NCI-H524 treated with DMSO at 0.1 percent for 48 hours (cell line): Measurements from ENCODE around the gene EFCAB6.

Experiments
- DNase-seq: peaks from one replicate; lab custom pipeline; 2025; lab: John Stamatoyannopoulos, UW

Gene EFCAB6

GRCh38 chr22:43828998-43829782 is 17.1 kb upstream of the EFCAB6 start:
- peak; percentile 5 for DNase-seq

DNA sequence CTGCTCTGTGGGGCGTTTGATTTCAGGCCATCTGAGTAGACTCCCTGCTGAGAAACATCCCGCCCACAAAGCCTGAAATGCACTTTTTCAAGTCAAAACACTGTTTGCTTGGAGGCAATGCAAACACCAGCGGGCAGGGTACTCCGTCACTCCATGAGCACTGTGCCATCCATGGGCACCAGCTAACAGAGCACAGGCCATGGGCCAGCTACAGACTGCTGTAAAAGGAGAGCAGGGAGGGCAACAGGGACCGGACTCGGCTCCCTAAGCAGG is 16.6 kb upstream of the EFCAB6 start:
- DNase-seq = no peak

DNA sequence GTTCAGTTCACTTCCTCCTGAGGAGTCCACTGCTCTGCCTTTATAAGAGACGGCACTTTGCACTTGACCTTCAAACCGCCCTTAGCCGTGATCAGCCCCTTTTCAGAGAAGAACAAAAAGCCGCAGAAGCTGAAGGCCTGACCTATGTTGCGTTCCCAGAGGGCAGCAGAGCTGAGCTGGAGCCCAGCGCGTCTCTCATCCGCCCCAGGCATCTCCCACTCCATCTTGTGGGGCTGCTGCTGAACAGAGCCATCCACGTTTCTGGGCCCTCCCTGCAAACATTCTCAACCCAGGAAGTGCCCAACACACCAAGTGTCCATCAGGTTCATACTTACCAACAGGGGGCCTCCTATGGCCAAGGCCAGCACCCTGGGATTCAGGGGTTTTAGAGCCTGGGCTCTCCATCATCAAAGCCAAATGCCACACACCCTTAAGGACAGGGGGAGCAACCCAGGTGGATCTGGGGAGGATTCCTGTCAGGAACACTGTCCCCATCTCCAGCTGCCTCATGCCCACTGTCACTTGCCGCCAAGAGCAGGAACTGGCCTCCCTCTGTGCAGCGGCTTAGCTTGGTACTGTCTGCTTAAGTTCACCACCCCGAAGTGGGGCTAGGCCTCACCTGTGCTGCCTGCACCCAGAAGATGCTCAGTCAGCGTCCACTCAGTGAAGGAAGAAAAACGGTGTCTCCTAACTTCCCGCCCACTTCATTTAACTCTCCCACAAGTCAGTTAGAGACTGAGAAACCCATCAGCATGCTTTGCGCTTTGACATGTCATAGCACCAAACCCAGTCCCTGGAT is 16.0 kb upstream of the EFCAB6 start:
- DNase-seq = no peak

GRCh38 chr22:43827003-43827735 is 15.1 kb upstream of the EFCAB6 start:
- DNase-seq = no peak

DNA sequence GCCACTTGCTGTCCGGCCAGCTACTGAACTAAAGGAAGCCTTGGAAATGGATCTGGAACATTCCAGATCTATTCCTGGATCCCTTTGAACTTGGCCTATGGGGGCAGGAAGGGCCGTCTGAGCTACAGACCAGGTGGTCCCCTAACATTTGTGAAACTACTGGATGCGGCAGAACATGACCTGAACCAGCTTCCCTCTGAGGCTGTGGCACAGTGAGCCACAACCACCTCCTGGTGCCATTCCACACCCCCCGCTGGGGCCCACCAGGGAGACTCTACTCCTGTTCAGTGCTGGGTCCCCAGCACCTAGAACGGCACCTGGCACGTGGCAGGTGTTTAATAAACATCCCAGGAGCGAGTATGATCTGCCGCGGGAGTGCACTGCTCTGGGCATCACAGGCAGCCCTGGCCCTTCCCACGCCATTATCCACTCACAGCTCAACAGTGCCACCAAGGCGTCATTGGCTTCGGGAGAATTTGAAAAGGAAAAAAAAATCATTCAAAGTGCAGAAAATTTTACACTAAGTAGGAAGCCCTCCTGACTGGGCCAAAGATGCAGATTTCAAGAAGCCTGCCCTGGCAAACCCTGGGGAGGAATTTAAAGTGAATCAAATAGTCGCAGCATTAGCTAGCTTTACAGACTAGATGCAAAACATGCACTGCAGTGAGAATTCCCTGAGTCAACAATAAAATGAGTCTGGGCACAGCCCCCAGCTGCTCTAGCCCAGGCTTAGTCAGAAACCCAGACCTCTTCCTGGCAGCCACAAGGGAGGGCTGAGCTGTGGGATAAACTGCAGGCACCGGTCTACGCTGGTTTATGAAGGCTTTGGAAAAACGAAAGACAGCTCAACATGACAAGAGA is 14.3 kb upstream of the EFCAB6 start:
- DNase-seq = no peak

- DNase-seq = no peak
These were observed 13.5 kb upstream of the EFCAB6 start for GRCh38 chr22:43825651-43826050.

DNA sequence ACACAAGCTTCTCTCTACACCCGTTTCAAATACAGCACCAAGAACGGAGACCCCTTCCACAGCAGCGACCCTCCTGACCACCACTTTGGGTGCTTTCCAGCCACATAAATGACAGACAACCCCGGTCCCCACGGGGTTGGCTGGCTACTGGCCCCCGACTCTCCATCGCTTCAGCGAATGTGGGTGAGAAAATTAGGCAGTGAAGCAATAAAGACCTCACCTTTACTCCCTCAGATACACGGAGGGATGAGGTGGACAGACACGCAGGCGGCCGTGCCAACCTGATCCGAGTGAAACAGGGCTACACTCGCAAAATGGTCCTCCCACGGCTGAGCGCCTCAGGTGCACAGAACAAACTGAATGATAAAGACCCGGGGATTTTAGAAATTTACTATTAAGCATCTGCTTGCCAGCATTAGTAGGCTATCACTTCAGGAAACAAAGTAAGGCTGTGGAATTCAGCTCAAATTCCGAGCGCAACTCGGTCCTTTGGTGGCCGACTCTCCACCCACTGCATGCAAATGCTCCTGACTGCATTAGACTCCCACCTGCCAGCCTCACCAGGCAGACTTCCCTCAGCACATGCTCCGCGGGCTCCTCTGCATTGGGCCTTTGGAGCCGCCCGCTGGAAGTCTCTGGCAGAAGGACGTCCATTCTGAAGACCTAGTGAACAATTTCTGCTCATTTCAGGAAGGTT is 12.8 kb upstream of the EFCAB6 start:
- DNase-seq = no peak

- no peak for DNase-seq
These were observed 12.0 kb upstream of the EFCAB6 start for GRCh38 chr22:43823911-43824665.

DNA sequence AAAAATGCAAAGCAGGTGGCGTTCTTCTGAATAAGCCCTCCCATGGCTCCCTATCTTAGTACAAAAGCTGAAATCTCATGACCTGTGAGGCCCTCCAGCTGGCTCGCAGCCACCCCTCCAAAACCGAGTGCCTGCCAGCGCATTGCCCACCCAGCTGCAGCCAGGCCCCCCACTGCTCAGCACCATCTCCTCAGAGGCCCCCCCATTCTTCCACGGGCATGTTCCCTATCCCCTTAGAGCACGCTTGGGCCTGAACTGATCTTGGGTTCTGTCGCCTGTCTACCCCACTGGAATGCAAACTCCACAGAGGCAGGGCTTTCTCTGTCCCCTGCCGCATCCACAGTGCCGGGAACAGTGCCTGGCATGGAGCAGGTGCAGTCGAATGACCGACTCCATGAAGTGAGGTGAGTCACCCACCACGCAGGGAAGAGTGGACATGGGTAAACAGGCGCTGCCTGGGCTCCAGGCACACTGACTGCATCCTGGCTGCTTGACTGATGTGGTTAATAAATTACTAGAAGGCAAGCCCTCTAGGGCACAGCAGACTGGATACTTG is 11.3 kb upstream of the EFCAB6 start:
- no peak for DNase-seq

GRCh38 chr22:43821606-43822425 is 9.7 kb upstream of the EFCAB6 start:
- DNase-seq = no peak

- no peak for DNase-seq
These were observed 8.7 kb upstream of the EFCAB6 start for GRCh38 chr22:43820651-43821305.

DNA sequence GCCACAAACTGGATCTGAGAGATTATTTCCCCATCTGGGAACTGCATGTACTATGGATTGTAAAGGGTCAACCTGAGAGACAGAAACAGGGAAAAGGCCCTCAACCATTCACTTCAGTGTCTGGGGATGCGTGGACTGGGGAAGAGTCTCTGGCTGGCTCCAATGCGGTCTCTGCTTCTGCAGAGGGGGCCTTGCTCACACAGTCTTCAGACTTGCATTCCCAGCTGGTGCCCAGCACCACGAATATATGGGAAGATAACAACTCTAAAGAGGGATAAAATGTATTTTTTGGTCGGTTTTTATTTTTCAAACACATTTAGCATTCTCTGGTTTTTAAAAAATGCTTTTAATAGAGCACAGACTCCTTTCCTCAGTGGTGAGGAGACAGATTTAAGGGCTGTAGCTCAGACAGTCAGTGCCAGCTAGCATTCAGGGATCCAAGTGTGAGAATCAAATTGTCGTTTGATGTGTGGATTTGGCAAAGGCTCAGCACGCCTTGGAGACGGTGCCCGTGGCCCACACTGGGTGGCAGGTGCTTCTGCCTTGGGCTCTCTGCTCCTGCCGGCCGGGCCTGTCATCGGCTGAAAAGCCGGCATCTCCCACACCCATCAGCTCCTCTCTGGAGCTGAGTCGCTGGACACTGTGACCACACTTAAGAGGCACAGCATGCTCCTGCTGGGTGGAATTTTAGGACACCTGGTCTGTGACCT is 8.0 kb upstream of the EFCAB6 start:
- no peak for DNase-seq

- no peak for DNase-seq
These were observed 7.4 kb upstream of the EFCAB6 start for GRCh38 chr22:43819421-43819921.

GRCh38 chr22:43818981-43819380 is 6.9 kb upstream of the EFCAB6 start:
- no peak for DNase-seq

DNA sequence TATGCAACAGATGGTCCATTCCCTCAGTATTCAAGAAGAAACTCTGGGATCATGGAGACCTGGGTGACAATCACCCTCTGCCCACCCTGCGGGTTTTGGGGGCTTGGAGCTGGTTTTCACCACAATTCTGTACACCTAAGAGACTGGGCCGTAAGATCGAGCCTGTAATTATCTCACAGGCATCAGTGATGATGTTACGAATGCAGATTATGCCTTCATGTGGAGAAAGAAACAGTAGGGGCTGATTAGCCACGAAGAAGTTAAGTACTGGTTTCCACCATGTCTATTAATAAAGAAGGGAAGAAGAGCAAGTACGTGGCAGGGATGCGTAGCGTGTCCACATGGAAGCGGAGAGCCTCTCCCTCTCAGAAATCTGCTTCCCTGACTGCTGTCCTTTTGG is 5.3 kb upstream of the EFCAB6 start:
- no peak for DNase-seq

GRCh38 chr22:43814264-43814663 is 2.2 kb upstream of the EFCAB6 start:
- no peak for DNase-seq

- DNase-seq = no peak
These were observed 785 bp upstream of the EFCAB6 start for GRCh38 chr22:43812890-43813289.

- no peak for DNase-seq
These were observed 342 bp downstream of the EFCAB6 start for GRCh38 chr22:43811777-43812148.
